T-helper 2 cell treated with Interferon-gamma antibody and Interleukin-4, amounts not matched to agents 5 μg/mL and 100 μg/mL, for 36 hours (primary cell): ENCODE data around the gene TRAK2.

Experiments used
- DNase-seq: peaks from one replicate; pipeline ENCODE4 v3.0.0; 2021; ENCODE audit warnings: low spot score
- H3K27ac Mint-ChIP-seq: one replicate; pipeline ENCODE4 v1.8.0; 2021; ENCODE audit warnings: mild to moderate bottlenecking, mixed read lengths
- H3K27me3 Mint-ChIP-seq: one replicate; pipeline ENCODE4 v1.8.0; 2021; ENCODE audit warnings: low read depth, mixed read lengths
- H3K36me3 Mint-ChIP-seq: one replicate; pipeline ENCODE4 v1.8.0; 2021; ENCODE audit warnings: low read depth, mixed read lengths
- H3K4me1 Mint-ChIP-seq: one replicate; pipeline ENCODE4 v1.8.0; 2021; ENCODE audit warnings: low read depth, mixed read lengths
- H3K4me3 Mint-ChIP-seq: one replicate; pipeline ENCODE4 v1.8.0; 2022; ENCODE audit warnings: mild to moderate bottlenecking, moderate library complexity, mixed read lengths
- H3K9me3 Mint-ChIP-seq: one replicate; pipeline ENCODE4 v1.8.0; 2021; ENCODE audit warnings: mixed read lengths

The TRAK2 gene

GRCh38 chr2:201415149-201415548 lies 36.1 kb downstream of the TRAK2 start:
- no peaks in the 10 kb centered on the region for H3K9me3 Mint-ChIP-seq
- H3K4me1 Mint-ChIP-seq: peaks cover 15% of the 10 kb centered on the region
- H3K27me3 Mint-ChIP-seq: no peaks in the 10 kb centered on the region
- H3K27ac Mint-ChIP-seq: no peak overlapping the region
- H3K36me3 Mint-ChIP-seq: peaks cover 34% of the 10 kb centered on the region
- no peak overlapping the region for H3K4me3 Mint-ChIP-seq
- no peak for DNase-seq

GRCh38 chr2:201414099-201415023 lies 36.9 kb downstream of the TRAK2 start:
- Mint-ChIP-seq H3K4me1 (peaks cover 11% of the 10 kb centered on the region), H3K27ac (no peak overlapping the region), H3K4me3 (no peak overlapping the region), H3K36me3 (peaks cover 28% of the 10 kb centered on the region), H3K27me3 (no peaks in the 10 kb centered on the region), H3K9me3 (no peaks in the 10 kb centered on the region)
- DNase-seq: no peak

GRCh38 chr2:201413552-201413951 lies 37.7 kb downstream of the TRAK2 start:
- no peaks in the 10 kb centered on the region for H3K9me3 Mint-ChIP-seq
- H3K27me3 Mint-ChIP-seq: no peaks in the 10 kb centered on the region
- peaks cover 6% of the 10 kb centered on the region for H3K4me1 Mint-ChIP-seq
- H3K4me3 Mint-ChIP-seq: no peak overlapping the region
- DNase-seq: no peak
- no peak overlapping the region for H3K27ac Mint-ChIP-seq
- H3K36me3 Mint-ChIP-seq: peaks cover 24% of the 10 kb centered on the region

GRCh38 chr2:201413143-201413542 lies 38.1 kb downstream of the TRAK2 start:
- Mint-ChIP-seq H3K27ac (no peak overlapping the region), H3K27me3 (no peaks in the 10 kb centered on the region), H3K4me3 (no peak overlapping the region), H3K4me1 (peaks cover 6% of the 10 kb centered on the region), H3K9me3 (no peaks in the 10 kb centered on the region), H3K36me3 (peaks cover 23% of the 10 kb centered on the region)
- no peak for DNase-seq

GRCh38 chr2:201411421-201411820 lies 39.8 kb downstream of the TRAK2 start:
- H3K9me3 Mint-ChIP-seq: no peaks in the 10 kb centered on the region
- H3K4me1 Mint-ChIP-seq: peaks cover 19% of the 10 kb centered on the region
- H3K27ac Mint-ChIP-seq: no peak overlapping the region
- H3K4me3 Mint-ChIP-seq: no peak overlapping the region
- DNase-seq: no peak
- peaks cover 24% of the 10 kb centered on the region for H3K36me3 Mint-ChIP-seq
- H3K27me3 Mint-ChIP-seq: no peaks in the 10 kb centered on the region

- Mint-ChIP-seq H3K9me3 (no peaks in the 10 kb centered on the region), H3K27ac (no peak overlapping the region), H3K27me3 (no peaks in the 10 kb centered on the region), H3K36me3 (peaks cover 30% of the 10 kb centered on the region), H3K4me1 (peaks cover 38% of the 10 kb centered on the region), H3K4me3 (no peak overlapping the region)
- no peak for DNase-seq
Observed at GRCh38 chr2:201408931-201409330, 42.3 kb downstream of the TRAK2 start.

- Mint-ChIP-seq H3K9me3 (no peaks in the 10 kb centered on the region), H3K4me1 (peaks cover 39% of the 10 kb centered on the region)
Observed at GRCh38 chr2:201407265-201407664, 44.0 kb downstream of the TRAK2 start.

GRCh38 chr2:201406077-201406662 lies 45.1 kb downstream of the TRAK2 start:
- peaks cover 38% of the 10 kb centered on the region for H3K4me1 Mint-ChIP-seq
- DNase-seq: no peak
- H3K27ac Mint-ChIP-seq: peak overlapping the region; percentile 24
- no peaks in the 10 kb centered on the region for H3K27me3 Mint-ChIP-seq
- peak overlapping the region; percentile 39 for H3K4me3 Mint-ChIP-seq
- peaks cover 22% of the 10 kb centered on the region for H3K36me3 Mint-ChIP-seq
- no peaks in the 10 kb centered on the region for H3K9me3 Mint-ChIP-seq

More at GRCh38 chr2:201407265-201407664, 44.0 kb downstream of the TRAK2 start:
- H3K27ac Mint-ChIP-seq: no peak overlapping the region
- H3K4me3 Mint-ChIP-seq: peak overlapping the region; percentile 35
- no peaks in the 10 kb centered on the region for H3K27me3 Mint-ChIP-seq
- peaks cover 30% of the 10 kb centered on the region for H3K36me3 Mint-ChIP-seq
- DNase-seq: no peak

GRCh38 chr2:201404699-201405280 lies 46.5 kb downstream of the TRAK2 start:
- Mint-ChIP-seq H3K4me1 (peaks cover 38% of the 10 kb centered on the region), H3K27ac (no peak overlapping the region)

GRCh38 chr2:201403880-201404279 lies 47.4 kb downstream of the TRAK2 start:
- H3K9me3 Mint-ChIP-seq: no peaks in the 10 kb centered on the region
- H3K27ac Mint-ChIP-seq: no peak overlapping the region
- peaks cover 38% of the 10 kb centered on the region for H3K4me1 Mint-ChIP-seq
- no peak overlapping the region for H3K4me3 Mint-ChIP-seq
- H3K27me3 Mint-ChIP-seq: no peaks in the 10 kb centered on the region
- peaks cover 18% of the 10 kb centered on the region for H3K36me3 Mint-ChIP-seq
- no peak for DNase-seq

More at GRCh38 chr2:201404699-201405280, 46.5 kb downstream of the TRAK2 start:
- DNase-seq: peak; percentile 21
- Mint-ChIP-seq H3K4me3 (peak overlapping the region; percentile 39), H3K27me3 (no peaks in the 10 kb centered on the region), H3K36me3 (peaks cover 19% of the 10 kb centered on the region), H3K9me3 (no peaks in the 10 kb centered on the region)

- no peaks in the 10 kb centered on the region for H3K27me3 Mint-ChIP-seq
- DNase-seq: no peak
- H3K9me3 Mint-ChIP-seq: no peaks in the 10 kb centered on the region
- H3K4me1 Mint-ChIP-seq: peaks cover 37% of the 10 kb centered on the region
- H3K36me3 Mint-ChIP-seq: peaks cover 20% of the 10 kb centered on the region
- H3K4me3 Mint-ChIP-seq: no peak overlapping the region
- H3K27ac Mint-ChIP-seq: no peak overlapping the region
Observed at GRCh38 chr2:201402651-201403562, 48.4 kb downstream of the TRAK2 start.

- Mint-ChIP-seq H3K36me3 (peaks cover 24% of the 10 kb centered on the region), H3K4me3 (no peak overlapping the region), H3K27me3 (no peaks in the 10 kb centered on the region), H3K27ac (no peak overlapping the region), H3K4me1 (peaks cover 29% of the 10 kb centered on the region), H3K9me3 (no peaks in the 10 kb centered on the region)
- DNase-seq: no peak
Observed at GRCh38 chr2:201401815-201402214, 49.4 kb downstream of the TRAK2 start.

- H3K4me3 Mint-ChIP-seq: no peak overlapping the region
- DNase-seq: no peak
Observed at GRCh38 chr2:201396595-201396994, 54.7 kb downstream of the TRAK2 start.

More at GRCh38 chr2:201396595-201396994, 54.7 kb downstream of the TRAK2 start:
- Mint-ChIP-seq H3K27ac (no peak overlapping the region), H3K4me1 (no peaks in the 10 kb centered on the region), H3K36me3 (peaks cover 45% of the 10 kb centered on the region), H3K9me3 (no peaks in the 10 kb centered on the region), H3K27me3 (no peaks in the 10 kb centered on the region)
